ENCODE measurements around the gene FBXW11. TPM values are rescaled to one million over a fixed set of nuclear protein-coding genes. Genes with fewer than 3 reads are reported as not detected.

FBXW11 gene
- total and polyA plus RNA-seq, 11 donors, result 7.8 to 110 (median 83.0) TPM

DNA sequence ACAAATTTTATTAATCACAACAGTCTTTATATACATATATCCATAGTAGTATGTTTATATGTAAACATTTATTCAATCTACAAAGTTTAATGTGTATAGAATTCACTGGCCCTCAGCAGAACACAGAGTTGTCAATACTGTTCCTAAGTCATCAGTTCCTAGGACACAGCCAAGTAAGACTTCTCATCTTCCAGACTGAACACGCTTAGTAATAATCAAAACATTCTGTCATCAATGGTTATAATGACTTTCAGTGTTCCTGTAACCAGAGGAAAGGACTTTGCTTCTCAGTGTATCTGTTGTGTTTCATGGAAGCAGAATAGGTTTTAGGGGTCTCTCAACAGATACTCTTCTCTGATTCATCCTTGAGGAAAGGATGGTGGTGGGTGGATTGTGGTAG is 138.7 kb downstream of the FBXW11 start:
- Histone ChIP-seq H3K4me3 (no peak overlapping the region), H3K4me1 (peaks cover 0 to 7% (median 0%) of the 10 kb centered on the region in 12 donors), H3K27me3 (no peaks in the 10 kb centered on the region), H3K9me3 (no peaks in the 10 kb centered on the region), H3K27ac (no peak overlapping the region), H3K36me3 (peaks cover 0 to 90% (median 76%) of the 10 kb centered on the region in 9 donors)
- DNase-seq, result no peak
- intact Hi-C loops (cut with DNase I), result no loop called here
- WGBS, 4 donors, result 48 to 89% (median 71%) methylated on average over 1 of the region's 1 CpG
- ATAC-seq, result peak in 1 of 4 donors; percentile 68
- no peak for TF ChIP-seq POLR2A (IDR thresholded peaks at IDR 0.05)
- TF ChIP-seq, protein P1, sequence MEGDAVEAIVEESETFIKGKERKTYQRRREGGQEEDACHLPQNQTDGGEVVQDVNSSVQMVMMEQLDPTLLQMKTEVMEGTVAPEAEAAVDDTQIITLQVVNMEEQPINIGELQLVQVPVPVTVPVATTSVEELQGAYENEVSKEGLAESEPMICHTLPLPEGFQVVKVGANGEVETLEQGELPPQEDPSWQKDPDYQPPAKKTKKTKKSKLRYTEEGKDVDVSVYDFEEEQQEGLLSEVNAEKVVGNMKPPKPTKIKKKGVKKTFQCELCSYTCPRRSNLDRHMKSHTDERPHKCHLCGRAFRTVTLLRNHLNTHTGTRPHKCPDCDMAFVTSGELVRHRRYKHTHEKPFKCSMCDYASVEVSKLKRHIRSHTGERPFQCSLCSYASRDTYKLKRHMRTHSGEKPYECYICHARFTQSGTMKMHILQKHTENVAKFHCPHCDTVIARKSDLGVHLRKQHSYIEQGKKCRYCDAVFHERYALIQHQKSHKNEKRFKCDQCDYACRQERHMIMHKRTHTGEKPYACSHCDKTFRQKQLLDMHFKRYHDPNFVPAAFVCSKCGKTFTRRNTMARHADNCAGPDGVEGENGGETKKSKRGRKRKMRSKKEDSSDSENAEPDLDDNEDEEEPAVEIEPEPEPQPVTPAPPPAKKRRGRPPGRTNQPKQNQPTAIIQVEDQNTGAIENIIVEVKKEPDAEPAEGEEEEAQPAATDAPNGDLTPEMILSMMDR (IDR thresholded peaks at IDR 0.05), result no peak

DNA sequence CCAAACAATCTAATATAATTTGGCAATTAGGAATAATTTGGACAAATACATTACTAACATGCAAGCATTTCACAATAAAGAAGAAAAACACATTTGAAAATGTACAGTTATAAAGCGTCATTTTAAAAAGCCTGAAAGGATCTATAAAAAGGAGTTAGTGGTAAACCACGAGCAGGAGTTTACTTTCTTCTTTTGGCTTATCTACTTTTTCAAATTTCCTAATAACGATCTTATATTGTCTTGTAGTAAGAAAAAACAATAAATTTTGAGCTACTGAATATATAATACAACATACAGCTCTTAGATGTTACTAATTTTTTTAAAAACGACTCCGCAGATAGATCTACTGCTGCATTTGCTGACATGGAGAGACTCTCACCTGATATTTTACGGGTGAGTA is 141.0 kb downstream of the FBXW11 start:
- intact Hi-C loops (cut with DNase I), result no loop called here
- ATAC-seq (no peak), DNase-seq (no peak)
- H3K36me3 ChIP-seq, result peaks cover 0 to 73% (median 57%) of the 10 kb centered on the region in 9 donors
- TF ChIP-seq, protein P1 (IDR thresholded peaks at IDR 0.05), result no peak
- TF ChIP-seq POLR2A (IDR thresholded peaks at IDR 0.05), result no peak
- H3K4me3 ChIP-seq, result no peak overlapping the region
- WGBS, 4 donors, result 86 to 93% (median 91%) methylated on average over 6 of the region's 6 CpGs
- peaks cover 0 to 12% (median 0%) of the 10 kb centered on the region in 12 donors for H3K4me1 ChIP-seq
- H3K27ac ChIP-seq, result no peak overlapping the region
- no peaks in the 10 kb centered on the region for H3K27me3 ChIP-seq
- H3K9me3 ChIP-seq, result no peaks in the 10 kb centered on the region

DNA sequence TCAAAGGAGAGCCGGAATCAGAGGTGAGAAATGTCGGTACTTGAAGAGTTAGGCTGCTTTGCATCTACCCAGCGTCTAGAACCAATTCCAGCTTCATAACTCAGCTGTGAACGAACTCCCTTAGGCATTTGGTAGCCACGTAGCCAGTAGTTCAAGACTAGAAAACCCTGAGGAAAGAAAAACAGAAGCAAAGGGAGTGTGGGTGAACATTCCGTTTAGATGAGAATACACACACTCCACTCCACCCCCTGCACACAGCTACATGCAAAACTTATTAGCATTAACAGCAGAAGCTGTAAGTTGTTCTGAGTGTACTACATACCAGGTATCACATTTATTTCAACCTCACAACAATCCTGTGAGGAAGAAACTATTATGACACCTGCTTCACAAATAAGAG is 142.5 kb downstream of the FBXW11 start:
- Histone ChIP-seq H3K4me1 (peaks cover 0 to 12% (median 0%) of the 10 kb centered on the region in 12 donors), H3K36me3 (peaks cover 0 to 62% (median 42%) of the 10 kb centered on the region in 9 donors), H3K4me3 (no peak overlapping the region), H3K27me3 (no peaks in the 10 kb centered on the region), H3K27ac (no peak overlapping the region), H3K9me3 (no peaks in the 10 kb centered on the region)
- 76 to 82% (median 81%) methylated on average over 6 of the region's 6 CpGs for WGBS, 4 donors
- ATAC-seq, result peak in 3 of 4 donors; percentile 22 to 79 (median 24)
- DNase-seq, result no peak
- intact Hi-C loops (cut with DNase I), result no loop called here
- TF ChIP-seq POLR2A (IDR thresholded peaks at IDR 0.05), result no peak
- TF ChIP-seq, protein P1 (IDR thresholded peaks at IDR 0.05), result no peak

DNA sequence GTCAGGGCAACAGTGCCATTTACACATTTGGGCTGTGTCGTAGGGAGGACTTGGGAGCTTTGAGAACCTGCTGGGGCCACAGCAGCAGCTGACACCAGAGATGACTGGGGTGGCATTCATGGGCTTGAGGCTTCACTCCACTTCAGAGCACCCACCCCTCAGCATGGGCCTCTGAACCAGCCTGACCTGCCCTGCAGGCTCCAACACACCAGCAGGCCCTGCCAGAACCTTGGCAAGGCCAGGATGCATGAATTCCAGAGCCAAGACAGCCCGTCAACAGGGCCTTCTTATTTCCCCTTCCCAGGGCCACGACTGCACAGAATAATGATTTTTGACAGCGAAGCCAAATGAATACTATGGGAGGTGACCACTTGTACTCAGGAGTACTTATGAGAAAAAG is 143.8 kb downstream of the FBXW11 start:
- TF ChIP-seq, protein P1 (IDR thresholded peaks at IDR 0.05), result no peak
- no peak for TF ChIP-seq POLR2A (IDR thresholded peaks at IDR 0.05)
- Histone ChIP-seq H3K27ac (no peak overlapping the region), H3K9me3 (no peaks in the 10 kb centered on the region), H3K4me1 (peaks cover 0 to 12% (median 0%) of the 10 kb centered on the region in 12 donors), H3K4me3 (no peak overlapping the region), H3K27me3 (no peaks in the 10 kb centered on the region), H3K36me3 (peaks cover 0 to 49% (median 29%) of the 10 kb centered on the region in 9 donors)
- peak in 3 of 4 donors; percentile 49 to 68 (median 56) for ATAC-seq
- 71 to 85% (median 81%) methylated on average over 4 of the region's 4 CpGs for WGBS, 4 donors
- intact Hi-C loops (cut with DNase I), result no loop called here
- no peak for DNase-seq

Measured in heart left ventricle (tissue), 16 donors.